22Rv1 (cell line): Measurements from ENCODE around the gene AFF2.

ENCODE experiments used
- H3K27ac ChIP-seq: fragments of 450-650 bp; 2 replicates; pipeline ENCODE4 v1.5.1; 2017
- ZFX ChIP-seq: fragments of 450-650 bp; IDR thresholded peaks from 2 replicates; pipeline ENCODE4 v1.6.1; 2017; ENCODE audit warnings: antibody characterized with exemption, borderline replicate concordance
- TF ChIP-seq, protein P1 (sequence below): fragments of 450-650 bp; IDR thresholded peaks from 2 replicates; pipeline ENCODE4 v1.5.1; 2017; ENCODE audit warnings: mild to moderate bottlenecking

The AFF2 gene

DNA sequence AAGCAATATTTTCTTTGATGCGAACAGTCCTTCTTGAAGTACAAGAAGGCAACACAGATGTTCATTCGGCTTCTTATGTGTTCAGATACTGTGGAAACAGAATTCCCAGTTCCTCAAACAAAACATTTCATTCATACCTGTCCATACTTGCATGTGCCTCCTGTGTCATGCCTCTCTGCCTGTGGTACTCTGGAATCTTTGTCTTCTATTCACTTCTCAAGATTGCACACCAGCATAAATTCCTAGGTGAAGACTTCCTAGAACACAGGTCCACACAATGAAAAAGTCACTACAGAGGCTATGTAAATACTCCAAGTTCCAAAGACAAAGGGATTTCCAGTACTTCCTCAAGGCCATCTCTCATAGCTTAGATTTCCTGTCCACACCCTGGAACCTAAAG is 367.2 kb downstream of the AFF2 start:
- H3K27ac ChIP-seq = no peak overlapping the region
- no peak for TF ChIP-seq ZFX
- TF ChIP-seq, protein P1, sequence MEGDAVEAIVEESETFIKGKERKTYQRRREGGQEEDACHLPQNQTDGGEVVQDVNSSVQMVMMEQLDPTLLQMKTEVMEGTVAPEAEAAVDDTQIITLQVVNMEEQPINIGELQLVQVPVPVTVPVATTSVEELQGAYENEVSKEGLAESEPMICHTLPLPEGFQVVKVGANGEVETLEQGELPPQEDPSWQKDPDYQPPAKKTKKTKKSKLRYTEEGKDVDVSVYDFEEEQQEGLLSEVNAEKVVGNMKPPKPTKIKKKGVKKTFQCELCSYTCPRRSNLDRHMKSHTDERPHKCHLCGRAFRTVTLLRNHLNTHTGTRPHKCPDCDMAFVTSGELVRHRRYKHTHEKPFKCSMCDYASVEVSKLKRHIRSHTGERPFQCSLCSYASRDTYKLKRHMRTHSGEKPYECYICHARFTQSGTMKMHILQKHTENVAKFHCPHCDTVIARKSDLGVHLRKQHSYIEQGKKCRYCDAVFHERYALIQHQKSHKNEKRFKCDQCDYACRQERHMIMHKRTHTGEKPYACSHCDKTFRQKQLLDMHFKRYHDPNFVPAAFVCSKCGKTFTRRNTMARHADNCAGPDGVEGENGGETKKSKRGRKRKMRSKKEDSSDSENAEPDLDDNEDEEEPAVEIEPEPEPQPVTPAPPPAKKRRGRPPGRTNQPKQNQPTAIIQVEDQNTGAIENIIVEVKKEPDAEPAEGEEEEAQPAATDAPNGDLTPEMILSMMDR = no peak

DNA sequence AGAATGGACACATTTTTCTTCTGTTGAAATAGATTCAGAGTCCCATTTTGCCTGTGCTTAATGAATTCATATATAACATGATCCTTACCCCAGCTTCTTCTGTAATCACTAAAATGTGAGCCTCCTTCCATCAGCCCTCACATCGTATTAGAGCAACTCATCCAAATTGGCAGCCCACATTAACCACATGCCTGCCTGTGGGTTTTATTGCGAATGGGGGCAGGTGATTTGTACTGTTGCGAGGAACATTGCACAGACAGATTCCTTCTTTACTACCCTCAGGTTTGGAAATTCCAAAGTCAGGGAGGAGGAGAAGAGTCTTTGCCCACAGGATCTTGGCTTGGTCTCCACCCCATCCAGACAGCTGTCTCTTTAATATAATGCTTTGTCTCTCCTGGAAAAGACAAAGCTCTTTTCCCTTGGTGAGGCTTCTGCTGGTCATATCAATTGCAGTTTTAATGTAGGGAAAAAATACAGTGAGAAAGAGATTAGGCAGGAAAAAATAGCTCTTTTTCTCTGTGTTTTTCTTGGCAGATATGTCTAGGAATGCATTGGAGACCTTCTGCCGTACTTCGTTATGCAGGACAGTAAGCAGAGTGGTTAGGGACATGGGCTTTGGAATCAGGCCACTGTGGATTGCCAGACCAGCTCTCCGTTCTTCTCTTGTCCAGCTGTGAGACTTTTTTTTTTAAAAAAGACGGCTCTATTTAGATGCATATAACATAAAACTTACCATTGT is 371.2 kb downstream of the AFF2 start:
- no peak overlapping the region for H3K27ac ChIP-seq
- TF ChIP-seq, protein P1 = no peak
- no peak for TF ChIP-seq ZFX

DNA sequence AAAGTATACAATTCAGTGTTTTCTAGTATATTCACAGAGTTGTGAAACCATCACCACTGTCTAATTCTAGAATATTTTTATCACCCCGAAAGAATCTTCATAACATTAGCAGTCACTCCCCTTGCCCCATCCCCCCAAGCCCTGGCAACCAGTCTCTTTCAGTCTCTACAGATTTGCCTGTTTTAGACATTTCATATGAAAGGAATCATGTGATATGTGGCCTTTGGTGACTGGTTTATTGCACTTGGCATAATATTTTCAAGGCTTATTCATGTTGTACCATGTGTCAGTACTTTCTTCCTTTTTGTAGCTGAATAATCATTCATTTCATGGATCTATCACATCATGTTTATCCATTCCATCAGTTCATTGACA is 371.7 kb downstream of the AFF2 start:
- no peak for TF ChIP-seq ZFX
- TF ChIP-seq, protein P1 = no peak
- no peak overlapping the region for H3K27ac ChIP-seq

DNA sequence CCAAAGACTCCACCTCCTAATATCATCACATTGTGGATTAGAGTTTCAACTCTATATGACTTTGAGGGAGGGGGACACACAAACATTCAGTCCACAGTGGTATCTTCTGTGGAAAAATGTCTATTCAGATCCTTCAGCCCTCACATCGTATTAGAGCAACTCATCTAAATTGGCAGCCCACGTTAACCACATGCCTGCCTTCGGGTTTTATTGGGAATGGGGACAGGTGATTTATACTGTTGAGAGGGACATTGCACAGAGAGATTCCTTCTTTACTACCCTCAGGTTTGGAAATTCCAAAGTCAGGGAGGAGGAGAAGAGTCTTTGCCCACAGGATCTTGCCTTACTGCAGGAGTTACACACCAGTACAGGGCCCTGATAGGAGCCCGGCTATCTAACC is 372.5 kb downstream of the AFF2 start:
- TF ChIP-seq, protein P1 = no peak
- TF ChIP-seq ZFX = no peak
- no peak overlapping the region for H3K27ac ChIP-seq

DNA sequence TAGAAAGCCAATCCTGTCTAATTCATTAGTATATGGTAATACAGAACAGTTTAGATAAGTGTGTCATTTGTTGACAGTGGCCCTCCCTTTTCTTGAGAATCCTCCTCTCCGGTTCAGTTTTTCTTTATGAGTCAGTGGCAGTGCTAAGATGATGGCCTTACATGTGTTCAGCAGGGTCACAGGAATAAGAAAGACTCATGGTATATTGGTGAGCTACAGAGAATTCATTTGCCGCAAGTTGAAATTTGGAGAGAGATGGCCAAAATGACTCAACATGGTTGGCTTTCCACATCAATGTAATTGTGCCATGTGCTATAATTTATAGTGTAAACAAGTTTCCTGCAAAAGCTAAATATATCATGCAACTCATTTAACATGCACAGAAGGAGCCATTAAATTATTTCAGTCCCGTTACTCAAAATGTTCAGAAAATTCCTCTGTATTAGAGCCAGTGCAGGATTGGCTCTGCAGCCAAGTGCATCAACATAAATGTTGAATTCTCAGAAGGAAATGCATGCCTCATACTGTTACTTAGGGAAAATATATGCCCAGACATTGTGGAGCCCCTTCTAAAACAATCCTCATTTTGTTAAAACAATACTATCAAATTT is 374.3 kb downstream of the AFF2 start:
- TF ChIP-seq, protein P1 = no peak
- no peak overlapping the region for H3K27ac ChIP-seq

DNA sequence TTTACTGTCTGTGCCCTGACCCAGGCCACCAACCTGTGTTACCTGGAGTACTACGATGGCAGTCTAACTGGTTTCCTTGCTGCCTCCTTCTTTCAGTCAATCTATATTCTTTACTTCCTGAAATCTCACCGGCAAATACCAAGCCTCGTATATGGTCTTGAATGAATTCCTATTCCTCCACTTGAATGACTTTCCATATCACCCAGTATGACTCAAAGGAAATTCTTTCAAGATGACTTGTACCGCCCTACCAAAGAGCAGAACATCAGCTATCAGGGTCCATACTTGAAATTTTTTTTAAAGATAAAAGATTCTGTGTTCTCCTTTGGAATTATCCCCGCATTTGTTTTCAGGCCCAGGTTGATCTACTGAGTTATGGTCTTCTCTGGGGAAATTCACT is 378.0 kb downstream of the AFF2 start:
- TF ChIP-seq, protein P1 = no peak
- TF ChIP-seq ZFX = no peak
- H3K27ac ChIP-seq = no peak overlapping the region

DNA sequence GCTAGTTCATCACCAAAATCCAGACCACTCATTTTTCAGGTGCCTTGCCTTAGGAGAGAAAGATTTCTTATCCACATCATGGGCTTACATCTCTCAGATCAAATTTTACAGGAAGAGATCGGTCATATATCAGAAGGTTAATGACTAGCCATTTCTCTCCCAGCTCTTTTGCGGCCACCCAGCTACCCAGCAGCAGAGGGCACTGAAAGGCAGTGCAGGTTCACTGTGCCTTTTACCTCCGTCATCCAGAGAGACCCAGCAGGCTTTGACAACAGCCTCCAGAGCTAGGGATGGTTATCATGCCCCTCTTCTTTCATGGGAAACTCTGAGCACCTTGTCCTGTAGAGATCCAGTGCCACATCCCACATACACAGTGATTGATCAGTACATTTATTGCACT is 384.8 kb downstream of the AFF2 start:
- H3K27ac ChIP-seq = no peak overlapping the region
- no peak for TF ChIP-seq ZFX
